Fibroblast of the aortic adventitia (primary cell): ENCODE data around the gene NDUFAF2. TPM values are rescaled to one million over a fixed set of nuclear protein-coding genes. Genes with fewer than 3 reads are reported as not detected.
"Not testable (repeated sequence)": the region's sequence is repeated elsewhere in the genome, so short reads cannot be mapped to it uniquely, and the experiment has no call there.

Experiments
- DNase-seq: peaks from one replicate; pipeline ENCODE4 v3.0.0-alpha.2; 2010; ENCODE audit warnings: low read depth
- H3K4me3 ChIP-seq: 2 replicates; pipeline ENCODE4 v1.5.1; 2011; ENCODE audit warnings: low read depth, mild to moderate bottlenecking, control low read depth, low read length, moderate library complexity
- total RNA-seq: library from RNA; depleted of rRNA; stranded (reverse); fragments of >200 nt; gene quantifications from 2 replicates; pipeline ENCODE4 v1.2.3, GENCODE V29; 2012; ENCODE audit warnings: low replicate concordance
- TF ChIP-seq, protein P1 (sequence below): IDR thresholded peaks from 2 replicates; pipeline ENCODE4 v1.5.1; 2011; ENCODE audit warnings: mild to moderate bottlenecking, low read length, control low read depth, inconsistent platforms; ENCODE audit not compliant: insufficient read depth

NDUFAF2 gene
- total RNA-seq, 1 donor: 50.8 TPM

DNA sequence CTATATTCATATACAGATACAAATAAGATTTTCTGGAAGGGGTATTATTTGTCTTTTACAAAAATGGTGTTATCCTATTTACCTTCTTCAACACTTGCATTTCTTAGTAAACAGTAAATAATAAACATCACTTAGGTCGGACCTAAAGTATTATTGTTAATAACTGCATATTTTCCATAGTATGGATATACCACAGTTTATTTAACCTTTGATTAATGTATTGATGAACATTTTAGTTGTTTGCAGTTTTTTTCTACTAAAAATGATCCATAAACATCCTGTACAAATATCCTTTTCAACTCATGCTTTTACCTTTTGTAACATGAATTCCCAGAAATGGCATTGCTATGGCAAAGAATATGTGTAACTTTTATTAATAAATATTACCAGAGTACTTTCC lies 83.4 kb downstream of the NDUFAF2 start:
- DNase-seq: no peak
- TF ChIP-seq, protein P1, sequence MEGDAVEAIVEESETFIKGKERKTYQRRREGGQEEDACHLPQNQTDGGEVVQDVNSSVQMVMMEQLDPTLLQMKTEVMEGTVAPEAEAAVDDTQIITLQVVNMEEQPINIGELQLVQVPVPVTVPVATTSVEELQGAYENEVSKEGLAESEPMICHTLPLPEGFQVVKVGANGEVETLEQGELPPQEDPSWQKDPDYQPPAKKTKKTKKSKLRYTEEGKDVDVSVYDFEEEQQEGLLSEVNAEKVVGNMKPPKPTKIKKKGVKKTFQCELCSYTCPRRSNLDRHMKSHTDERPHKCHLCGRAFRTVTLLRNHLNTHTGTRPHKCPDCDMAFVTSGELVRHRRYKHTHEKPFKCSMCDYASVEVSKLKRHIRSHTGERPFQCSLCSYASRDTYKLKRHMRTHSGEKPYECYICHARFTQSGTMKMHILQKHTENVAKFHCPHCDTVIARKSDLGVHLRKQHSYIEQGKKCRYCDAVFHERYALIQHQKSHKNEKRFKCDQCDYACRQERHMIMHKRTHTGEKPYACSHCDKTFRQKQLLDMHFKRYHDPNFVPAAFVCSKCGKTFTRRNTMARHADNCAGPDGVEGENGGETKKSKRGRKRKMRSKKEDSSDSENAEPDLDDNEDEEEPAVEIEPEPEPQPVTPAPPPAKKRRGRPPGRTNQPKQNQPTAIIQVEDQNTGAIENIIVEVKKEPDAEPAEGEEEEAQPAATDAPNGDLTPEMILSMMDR: no peak
- H3K4me3 ChIP-seq: no peak overlapping the region

DNA sequence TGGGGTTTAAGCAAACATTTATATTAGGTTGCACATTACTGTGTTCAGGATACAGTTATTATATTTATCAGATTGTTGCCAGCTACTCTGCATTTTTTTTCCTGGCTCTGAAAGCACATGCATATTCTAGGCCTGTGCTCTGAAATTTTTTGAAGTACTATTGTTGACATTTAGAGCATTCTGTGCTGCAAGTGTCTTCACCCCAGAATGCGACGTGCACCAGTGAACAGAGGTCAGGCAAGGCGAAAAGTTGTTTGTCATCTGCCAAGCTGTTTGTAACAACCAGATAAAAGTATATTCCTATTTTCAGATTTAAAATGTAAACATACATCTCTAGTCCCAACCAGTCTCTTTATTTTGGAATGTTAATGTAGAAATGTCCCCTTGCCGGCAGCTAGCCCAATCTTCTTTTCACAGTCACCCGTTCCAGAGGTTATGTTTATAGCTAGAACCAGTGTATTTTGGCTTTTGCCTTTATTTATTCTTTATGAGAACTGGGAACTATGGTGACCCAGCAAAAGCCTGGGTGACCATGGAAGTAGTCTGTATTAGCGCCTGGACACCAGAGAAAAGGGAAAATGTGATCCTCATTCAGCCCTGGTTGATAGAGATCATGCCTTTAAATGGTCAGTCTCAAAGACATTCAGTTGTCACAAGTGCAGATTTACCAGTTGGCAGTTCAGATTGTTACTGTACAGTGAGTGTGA lies 84.6 kb downstream of the NDUFAF2 start:
- no peak overlapping the region for H3K4me3 ChIP-seq
- TF ChIP-seq, protein P1: no peak
- no peak for DNase-seq

DNA sequence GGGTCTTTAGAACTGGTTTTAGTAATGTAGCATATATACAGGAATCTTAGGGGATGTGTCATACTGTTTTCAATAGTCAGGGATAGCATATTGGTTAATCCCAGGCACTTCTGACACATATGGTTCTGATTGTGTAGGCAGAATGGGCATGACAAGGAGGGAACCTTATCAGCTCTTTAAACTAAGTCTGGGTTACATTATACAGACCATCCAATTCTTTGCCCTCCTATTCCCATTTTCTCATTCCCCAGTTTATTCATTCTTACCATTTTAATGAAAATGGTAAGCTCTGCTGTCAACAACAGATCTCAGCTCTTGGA lies 85.1 kb downstream of the NDUFAF2 start:
- peak; percentile 62 for DNase-seq
- H3K4me3 ChIP-seq: no peak overlapping the region
- TF ChIP-seq, protein P1: no peak

DNA sequence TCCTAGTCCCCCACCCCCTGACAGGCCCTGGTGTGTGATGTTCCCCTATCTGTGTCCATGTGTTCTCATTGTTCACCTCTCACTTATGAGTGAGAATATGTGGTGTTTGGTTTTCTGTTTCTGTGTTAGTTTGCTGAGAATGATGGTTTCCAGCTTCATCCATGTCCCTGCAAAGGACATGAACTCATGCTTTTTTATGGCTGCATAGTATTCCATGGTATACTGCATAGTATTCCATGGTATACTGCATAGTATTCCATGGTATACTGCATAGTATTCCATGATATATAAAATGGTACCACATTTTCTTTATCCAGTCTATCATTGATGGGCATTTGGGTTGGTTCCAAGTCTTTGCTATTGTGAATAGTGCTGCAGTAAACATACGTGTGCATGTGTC lies 86.3 kb downstream of the NDUFAF2 start:
- not testable (repeated sequence) for DNase-seq, H3K4me3 ChIP-seq

GRCh38 chr5:61044545-61044944 lies 99.5 kb downstream of the NDUFAF2 start:
- no peak for DNase-seq
- TF ChIP-seq, protein P1: no peak
- no peak overlapping the region for H3K4me3 ChIP-seq

DNA sequence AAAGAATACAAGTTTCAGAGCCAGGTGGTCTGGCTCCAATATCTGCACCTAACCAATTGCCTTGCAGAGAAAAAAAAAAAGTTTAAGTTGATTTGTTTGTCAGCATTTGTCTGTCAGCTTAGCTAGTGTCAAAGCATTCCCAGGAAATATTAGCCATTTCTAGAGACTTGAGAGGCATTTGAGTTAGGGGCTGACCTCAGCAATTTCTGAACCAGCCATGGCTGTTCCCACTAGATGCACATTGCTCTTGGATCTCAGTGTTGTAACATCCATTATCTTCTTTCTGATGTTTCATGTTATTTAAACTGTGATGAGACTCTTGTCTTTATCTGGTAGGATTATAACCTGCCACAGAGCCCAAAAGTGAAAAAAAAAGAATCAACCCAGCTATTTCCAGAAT lies 102.3 kb downstream of the NDUFAF2 start:
- TF ChIP-seq, protein P1: no peak
- no peak for DNase-seq
- no peak overlapping the region for H3K4me3 ChIP-seq

DNA sequence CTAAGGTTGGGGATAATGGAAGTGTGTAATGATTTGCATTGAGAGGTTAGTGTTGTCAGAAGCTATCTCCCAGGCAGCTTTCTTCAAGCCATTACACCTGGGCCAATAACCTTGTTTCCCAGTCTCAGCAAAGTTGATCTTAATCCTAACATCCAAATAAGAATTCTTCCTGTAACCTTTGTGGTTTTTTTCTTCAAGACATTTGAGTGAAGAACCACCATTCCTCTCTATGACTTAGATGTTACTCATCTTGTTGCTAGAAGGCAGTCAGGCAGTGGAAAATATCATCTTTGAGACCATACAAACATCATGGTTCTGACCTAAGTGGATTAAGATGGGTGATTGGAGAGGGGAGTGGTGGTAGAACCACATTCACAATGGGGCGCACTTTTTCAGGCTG lies 103.5 kb downstream of the NDUFAF2 start:
- H3K4me3 ChIP-seq: no peak overlapping the region
- DNase-seq: peak; percentile 57
- TF ChIP-seq, protein P1: no peak
